ENCODE results near the gene UTP15.

UTP15 gene

GRCh38 chr5:73623060-73623459, 57.5 kb downstream of the UTP15 start:
- no peak for DNase-seq (ENCODE audit: low read depth in 2 of 2)

GRCh38 chr5:73623901-73624404, 58.4 kb downstream of the UTP15 start:
- no peak for DNase-seq (ENCODE audit: low read depth in 2 of 2)

GRCh38 chr5:73624888-73625287, 59.3 kb downstream of the UTP15 start:
- no peak for DNase-seq (ENCODE audit: low read depth in 2 of 2)

GRCh38 chr5:73625372-73625943, 59.9 kb downstream of the UTP15 start:
- no peak for DNase-seq (ENCODE audit: low read depth in 2 of 2)

- no peak for DNase-seq (ENCODE audit: low read depth in 2 of 2)
These were observed 60.6 kb downstream of the UTP15 start, which contains the start of gene ARHGEF28 for GRCh38 chr5:73625944-73626811. TSS of gene ARHGEF28 (plus strand) at chr5:73626196. CDS start at chr5:73684852, 58,656 bp downstream.

GRCh38 chr5:73626814-73627313, 61.3 kb downstream of the UTP15 start:
- DNase-seq (ENCODE audit: low read depth in 2 of 2) = no peak

- DNase-seq (ENCODE audit: low read depth in 2 of 2) = no peak
These were observed 63.9 kb downstream of the UTP15 start for GRCh38 chr5:73629456-73629855.

GRCh38 chr5:73630765-73631164, 65.2 kb downstream of the UTP15 start:
- no peak for DNase-seq (ENCODE audit: low read depth in 2 of 2)

GRCh38 chr5:73631500-73631899, 66.0 kb downstream of the UTP15 start:
- no peak for DNase-seq (ENCODE audit: low read depth in 2 of 2)
